Ascending aorta (tissue), 2 donors: ENCODE data around the gene LILRB1. TPM values are rescaled to one million over a fixed set of nuclear protein-coding genes. Genes with fewer than 3 reads are reported as not detected.
"Not testable (repeated sequence)": the region's sequence is repeated elsewhere in the genome, so short reads cannot be mapped to it uniquely, and the experiment has no call there.

Experiments used
- DNase-seq, 2 donors: peaks; one replicate each; pipeline ENCODE4 v3.0.0-alpha.2; 2019; ENCODE audit warnings: low spot score in 2 of 2
- H3K27ac ChIP-seq, 2 donors: fragments of 200-600 bp; sonication (generic); one replicate each; pipeline ENCODE4 v1.5.1; 2016 to 2017; ENCODE audit warnings: mild to moderate bottlenecking in 1 of 2
- H3K27me3 ChIP-seq: fragments of 200-600 bp; sonication (generic); one replicate; pipeline ENCODE4 v1.5.1; 2017
- H3K36me3 ChIP-seq, 2 donors: fragments of 200-600 bp; sonication (generic); one replicate each; pipeline ENCODE4 v1.5.1; 2016
- H3K4me1 ChIP-seq, 2 donors: fragments of 200-600 bp; sonication (generic); one replicate each; pipeline ENCODE4 v1.5.1; 2016 to 2017; ENCODE audit warnings: mild to moderate bottlenecking in 1 of 2
- H3K4me3 ChIP-seq, 2 donors: fragments of 200-600 bp; sonication (generic); one replicate each; pipeline ENCODE4 v1.5.1; 2016 to 2017; ENCODE audit warnings: mild to moderate bottlenecking in 1 of 2
- H3K9me3 ChIP-seq, 2 donors: fragments of 200-600 bp; sonication (generic); one replicate each; pipeline ENCODE4 v1.5.1; 2016
- intact Hi-C: fragments of 100-400 bp; cut with DNase I; formaldehyde crosslinking; loops from one replicate; pipeline ENCODE4 v1.15.1; 2023
- total RNA-seq: library from RNA; depleted of rRNA; stranded (reverse); fragments of >200 nt; gene quantifications from one replicate; pipeline ENCODE4 v1.1.0, GENCODE V29; 2016
- TF ChIP-seq, protein P1 (sequence below), 3 experiments: fragments of 200-600 bp in 2 of 3; fragments of 450-650 bp in 1 of 3; sonication (generic) in 2 of 3; IDR thresholded peaks; one replicate each; pipeline ENCODE4 v1.5.1; 2016 to 2019; ENCODE audit warnings: antibody characterized with exemption in 3 of 3, mild to moderate bottlenecking in 1 of 3, moderate library complexity in 1 of 3

Gene LILRB1
- total RNA-seq, 1 donor from 2014 or later, result 2.7 TPM

- no peaks in the 10 kb centered on the region for H3K36me3 ChIP-seq
- H3K27me3 ChIP-seq, result no peaks in the 10 kb centered on the region
- TF ChIP-seq, protein P1, sequence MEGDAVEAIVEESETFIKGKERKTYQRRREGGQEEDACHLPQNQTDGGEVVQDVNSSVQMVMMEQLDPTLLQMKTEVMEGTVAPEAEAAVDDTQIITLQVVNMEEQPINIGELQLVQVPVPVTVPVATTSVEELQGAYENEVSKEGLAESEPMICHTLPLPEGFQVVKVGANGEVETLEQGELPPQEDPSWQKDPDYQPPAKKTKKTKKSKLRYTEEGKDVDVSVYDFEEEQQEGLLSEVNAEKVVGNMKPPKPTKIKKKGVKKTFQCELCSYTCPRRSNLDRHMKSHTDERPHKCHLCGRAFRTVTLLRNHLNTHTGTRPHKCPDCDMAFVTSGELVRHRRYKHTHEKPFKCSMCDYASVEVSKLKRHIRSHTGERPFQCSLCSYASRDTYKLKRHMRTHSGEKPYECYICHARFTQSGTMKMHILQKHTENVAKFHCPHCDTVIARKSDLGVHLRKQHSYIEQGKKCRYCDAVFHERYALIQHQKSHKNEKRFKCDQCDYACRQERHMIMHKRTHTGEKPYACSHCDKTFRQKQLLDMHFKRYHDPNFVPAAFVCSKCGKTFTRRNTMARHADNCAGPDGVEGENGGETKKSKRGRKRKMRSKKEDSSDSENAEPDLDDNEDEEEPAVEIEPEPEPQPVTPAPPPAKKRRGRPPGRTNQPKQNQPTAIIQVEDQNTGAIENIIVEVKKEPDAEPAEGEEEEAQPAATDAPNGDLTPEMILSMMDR (IDR thresholded peaks at IDR 0.05), result no peak
- H3K4me3 ChIP-seq, result no peak overlapping the region
- H3K27ac ChIP-seq, result no peak overlapping the region
- no peak for DNase-seq
- H3K9me3 ChIP-seq, result peaks cover 0 to 4% of the 10 kb centered on the region in 2 donors
- intact Hi-C loops, result no loop called here
- no peaks in the 10 kb centered on the region for H3K4me1 ChIP-seq
Measured at GRCh38 chr19:54630782-54631181, 498 bp downstream of the LILRB1 start.

DNA sequence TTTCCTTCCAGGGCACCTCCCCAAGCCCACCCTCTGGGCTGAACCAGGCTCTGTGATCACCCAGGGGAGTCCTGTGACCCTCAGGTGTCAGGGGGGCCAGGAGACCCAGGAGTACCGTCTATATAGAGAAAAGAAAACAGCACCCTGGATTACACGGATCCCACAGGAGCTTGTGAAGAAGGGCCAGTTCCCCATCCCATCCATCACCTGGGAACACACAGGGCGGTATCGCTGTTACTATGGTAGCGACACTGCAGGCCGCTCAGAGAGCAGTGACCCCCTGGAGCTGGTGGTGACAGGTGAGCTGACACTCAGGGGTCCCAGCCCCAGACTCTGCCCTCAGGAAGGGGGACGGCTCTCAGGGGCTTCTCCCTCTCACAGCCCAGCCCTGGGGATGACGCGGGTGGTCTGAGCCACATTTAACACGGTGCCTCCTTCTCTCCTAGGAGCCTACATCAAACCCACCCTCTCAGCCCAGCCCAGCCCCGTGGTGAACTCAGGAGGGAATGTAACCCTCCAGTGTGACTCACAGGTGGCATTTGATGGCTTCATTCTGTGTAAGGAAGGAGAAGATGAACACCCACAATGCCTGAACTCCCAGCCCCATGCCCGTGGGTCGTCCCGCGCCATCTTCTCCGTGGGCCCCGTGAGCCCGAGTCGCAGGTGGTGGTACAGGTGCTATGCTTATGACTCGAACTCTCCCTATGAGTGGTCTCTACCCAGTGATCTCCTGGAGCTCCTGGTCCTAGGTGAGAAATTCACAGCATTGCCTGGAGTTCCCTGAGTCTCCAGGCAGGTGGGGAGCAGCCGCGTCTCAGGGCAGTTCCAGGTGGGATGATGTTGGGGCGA is 1.4 kb downstream of the LILRB1 start:
- H3K27me3 ChIP-seq, intact Hi-C loops, H3K27ac ChIP-seq, H3K9me3 ChIP-seq, DNase-seq, H3K4me1 ChIP-seq, H3K4me3 ChIP-seq, H3K36me3 ChIP-seq: not testable (repeated sequence)

- H3K9me3 ChIP-seq, H3K4me1 ChIP-seq, H3K27me3 ChIP-seq, H3K27ac ChIP-seq, intact Hi-C loops, H3K4me3 ChIP-seq, DNase-seq, H3K36me3 ChIP-seq: not testable (repeated sequence)
Measured at GRCh38 chr19:54632517-54632916, 2.2 kb downstream of the LILRB1 start.

DNA sequence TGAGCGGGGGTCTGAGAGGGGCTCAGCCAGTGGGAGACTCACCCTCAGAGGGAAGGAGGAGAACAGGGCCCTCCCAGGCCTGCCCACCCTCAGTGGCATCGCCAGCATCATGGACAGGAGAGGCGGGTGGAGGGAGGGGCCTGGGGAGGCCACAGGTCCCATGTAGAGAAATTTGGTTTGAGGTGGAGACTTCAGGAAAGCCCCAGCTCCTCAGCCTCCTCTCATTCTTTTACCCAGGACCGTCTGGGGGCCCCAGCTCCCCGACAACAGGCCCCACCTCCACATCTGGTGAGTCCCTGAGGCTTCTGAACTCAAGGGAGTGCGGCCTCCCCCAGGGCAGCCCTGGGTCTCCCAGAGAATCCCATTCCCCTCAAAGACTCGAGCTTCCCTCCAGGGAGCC is 3.1 kb downstream of the LILRB1 start:
- intact Hi-C loops, result no loop called here
- Histone ChIP-seq H3K36me3 (no peaks in the 10 kb centered on the region), H3K4me3 (no peak overlapping the region), H3K27ac (no peak overlapping the region), H3K27me3 (no peaks in the 10 kb centered on the region), H3K9me3 (no peaks in the 10 kb centered on the region), H3K4me1 (no peaks in the 10 kb centered on the region)
- no peak for DNase-seq
- TF ChIP-seq, protein P1 (IDR thresholded peaks at IDR 0.05), result no peak

GRCh38 chr19:54636081-54636480 is 5.8 kb downstream of the LILRB1 start:
- H3K9me3 ChIP-seq, H3K36me3 ChIP-seq, H3K27me3 ChIP-seq, H3K4me1 ChIP-seq, H3K27ac ChIP-seq, DNase-seq, intact Hi-C loops, H3K4me3 ChIP-seq: not testable (repeated sequence)

DNA sequence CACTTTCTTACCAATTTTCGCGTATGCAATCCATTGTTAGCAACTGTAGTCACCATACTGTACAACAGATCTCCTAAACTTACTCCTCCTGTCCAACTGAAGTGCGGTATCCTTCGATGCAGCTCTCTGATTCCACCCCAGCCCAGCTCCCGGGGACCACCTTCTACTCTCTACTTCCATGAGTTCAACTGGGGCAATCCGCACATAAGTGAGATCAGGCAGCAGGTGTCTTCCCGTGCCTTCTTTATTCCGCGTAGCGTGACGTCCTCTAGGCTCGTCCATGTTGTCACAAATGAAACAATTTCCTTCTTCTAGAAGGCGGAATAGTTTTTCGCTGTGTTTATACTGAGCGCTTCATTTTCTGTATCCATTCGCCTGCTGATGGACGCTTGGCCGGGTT is 8.4 kb downstream of the LILRB1 start:
- Histone ChIP-seq H3K9me3 (no peaks in the 10 kb centered on the region), H3K36me3 (no peaks in the 10 kb centered on the region), H3K27me3 (no peaks in the 10 kb centered on the region), H3K4me1 (no peaks in the 10 kb centered on the region), H3K27ac (no peak overlapping the region), H3K4me3 (no peak overlapping the region)
- TF ChIP-seq, protein P1 (IDR thresholded peaks at IDR 0.05), result no peak
- no peak for DNase-seq
- intact Hi-C loops, result no loop called here

GRCh38 chr19:54642953-54643352 is 12.7 kb downstream of the LILRB1 start:
- intact Hi-C loops, H3K36me3 ChIP-seq, H3K9me3 ChIP-seq, H3K27me3 ChIP-seq, DNase-seq, H3K4me1 ChIP-seq, H3K4me3 ChIP-seq, H3K27ac ChIP-seq: not testable (repeated sequence)

DNA sequence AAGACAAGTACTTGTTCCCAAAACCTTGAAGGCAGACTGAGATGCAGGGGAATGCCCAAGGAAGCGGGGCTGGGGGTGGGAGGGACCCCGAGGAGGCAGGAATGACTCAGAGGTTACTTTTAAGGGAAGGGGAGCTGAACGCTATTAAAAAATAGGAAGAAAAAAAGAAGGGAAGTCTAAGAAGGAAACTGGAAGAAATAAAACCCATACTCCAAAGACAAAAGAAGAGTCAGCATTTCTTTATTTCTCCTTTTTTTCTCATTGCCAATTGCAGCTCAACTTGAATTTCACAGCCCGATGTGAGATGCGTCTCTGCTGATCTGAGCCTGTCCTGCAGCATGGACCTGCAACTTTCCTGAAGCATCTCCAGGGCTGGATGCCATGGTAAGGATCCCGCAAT is 13.3 kb downstream of the LILRB1 start:
- intact Hi-C loops, H3K4me1 ChIP-seq, H3K36me3 ChIP-seq, H3K27me3 ChIP-seq, H3K9me3 ChIP-seq, H3K27ac ChIP-seq, DNase-seq, H3K4me3 ChIP-seq: not testable (repeated sequence)
